ENCODE results near the gene SLC5A11. TPM values are rescaled to one million over a fixed set of nuclear protein-coding genes. Genes with fewer than 3 reads are reported as not detected.

SLC5A11 gene
- polyA plus RNA-seq, 3 donors, result 0.60 TPM; not detected in 2

- peaks cover 0 to 9% (median 2%) of the 10 kb centered on the region in 7 donors for H3K9me3 Mint-ChIP-seq
- Histone ChIP-seq H4K20me1 (ENCODE audit: insufficient read depth, low read length) (no peaks in the 10 kb centered on the region), H3K36me3 (replicated peaks in 1 of 2; ENCODE audit: control insufficient read depth in 1 of 2, insufficient read depth in 2 of 2, low read length in 2 of 2) (no peaks in the 10 kb centered on the region), H3K27me3 (ENCODE audit: control insufficient read depth in 2 of 2, insufficient read depth in 2 of 2, low read length in 2 of 2) (no peaks in the 10 kb centered on the region), H3K27ac (ENCODE audit: low read depth in 1 of 2, low read length in 2 of 2) (no peak overlapping the region), H3K9me3 (replicated peaks in 1 of 2; ENCODE audit: control insufficient read depth in 1 of 2, insufficient read depth in 1 of 2, low read length in 2 of 2) (peaks cover 3 to 6% of the 10 kb centered on the region in 2 donors), H3K4me2 (replicated peaks; ENCODE audit: extremely low read depth, low read length, poor library complexity, severe bottlenecking) (no peak overlapping the region), H3K4me3 (replicated peaks in 1 of 3; ENCODE audit: low read depth in 2 of 3, low read length in 3 of 3) (no peak overlapping the region), H3K9ac (ENCODE audit: insufficient read depth, low read length, poor library complexity, severe bottlenecking) (no peak overlapping the region), H3K4me1 (ENCODE audit: control insufficient read depth in 1 of 2, insufficient read depth in 2 of 2, low read length in 2 of 2) (no peaks in the 10 kb centered on the region), H2AFZ (ENCODE audit: insufficient read depth, low read depth, low read length, poor library complexity, severe bottlenecking) (no peak overlapping the region), H3K79me2 (ENCODE audit: insufficient read depth, low read length) (no peaks in the 10 kb centered on the region)
- no peak for TF ChIP-seq CTCF (IDR thresholded peaks at IDR 0.05)
- 100% methylated on average over 2 of the region's 3 CpGs for WGBS (ENCODE audit: insufficient coverage)
- H3K36me3 Mint-ChIP-seq, result no peaks in the 10 kb centered on the region
- H3K27ac Mint-ChIP-seq, result no peak overlapping the region
- peaks cover 2 to 18% (median 3%) of the 10 kb centered on the region in 3 donors for H3K27me3 Mint-ChIP-seq (ENCODE audit: low read depth in 3 of 3)
- no peak for DNase-seq
- H3K4me3 Mint-ChIP-seq, result no peak overlapping the region
- no peaks in the 10 kb centered on the region for H3K4me1 Mint-ChIP-seq
- intact Hi-C loops (cut with micrococcal nuclease), result no loop called here
Measured at GRCh38 chr16:24863582-24864437, 18.0 kb downstream of the SLC5A11 start.

GRCh38 chr16:24869033-24869432, 23.3 kb downstream of the SLC5A11 start:
- Histone ChIP-seq H3K9ac (ENCODE audit: insufficient read depth, low read length, poor library complexity, severe bottlenecking) (no peak overlapping the region), H4K20me1 (ENCODE audit: insufficient read depth, low read length) (no peaks in the 10 kb centered on the region), H3K4me2 (replicated peaks; ENCODE audit: extremely low read depth, low read length, poor library complexity, severe bottlenecking) (no peak overlapping the region), H3K27me3 (ENCODE audit: control insufficient read depth in 2 of 2, insufficient read depth in 2 of 2, low read length in 2 of 2) (no peaks in the 10 kb centered on the region), H3K4me1 (ENCODE audit: control insufficient read depth in 1 of 2, insufficient read depth in 2 of 2, low read length in 2 of 2) (no peaks in the 10 kb centered on the region), H3K27ac (ENCODE audit: low read depth in 1 of 2, low read length in 2 of 2) (no peak overlapping the region), H3K4me3 (replicated peaks in 1 of 3; ENCODE audit: low read depth in 2 of 3, low read length in 3 of 3) (no peak overlapping the region), H2AFZ (ENCODE audit: insufficient read depth, low read depth, low read length, poor library complexity, severe bottlenecking) (no peak overlapping the region), H3K36me3 (replicated peaks in 1 of 2; ENCODE audit: control insufficient read depth in 1 of 2, insufficient read depth in 2 of 2, low read length in 2 of 2) (no peaks in the 10 kb centered on the region), H3K79me2 (ENCODE audit: insufficient read depth, low read length) (no peaks in the 10 kb centered on the region), H3K9me3 (replicated peaks in 1 of 2; ENCODE audit: control insufficient read depth in 1 of 2, insufficient read depth in 1 of 2, low read length in 2 of 2) (peaks cover 1% of the 10 kb centered on the region in 2 donors)
- Mint-ChIP-seq H3K4me1 (no peaks in the 10 kb centered on the region), H3K27me3 (ENCODE audit: low read depth in 3 of 3) (peaks cover 3 to 19% (median 4%) of the 10 kb centered on the region in 3 donors), H3K27ac (no peak overlapping the region), H3K9me3 (peaks cover 0 to 6% (median 3%) of the 10 kb centered on the region in 7 donors), H3K36me3 (no peaks in the 10 kb centered on the region), H3K4me3 (no peak overlapping the region)
- WGBS (ENCODE audit: insufficient coverage), result 89% methylated on average over 7 of the region's 8 CpGs
- TF ChIP-seq CTCF (IDR thresholded peaks at IDR 0.05), result no peak
- no peak for DNase-seq
- intact Hi-C loops (cut with micrococcal nuclease), result no loop called here
